K562 (cell line): Measurements from ENCODE around the gene DTNB. TPM values are rescaled to one million over a fixed set of nuclear protein-coding genes. Genes with fewer than 3 reads are reported as not detected.

Source experiments
- ATAC-seq: fragments of 200-7000 bp; cut with Tn5 transposase; 3 replicates; pipeline ENCODE4 v1.9.1; 2020; ENCODE audit warnings: moderate library complexity
- BruUV-seq: library from RNA; stranded (reverse); fragments of 400-500 nt; replicated peaks from 2 replicates; lab custom pipeline; 2021; lab: Mats Ljungman, UMichigan
- CTCF ChIA-PET: fragments of 300-600 bp; formaldehyde crosslinking; extraction: SDS; loops from one replicate; lab custom pipeline; 2021; ENCODE audit warnings: low intra/inter-chr PET ratio; lab: Yijun Ruan, JAX
- POLR2A ChIA-PET: fragments of 300-600, 350-650 bp; sonication (Branson Sonifier 250); formaldehyde crosslinking; extraction: SDS; loops from one replicate; lab custom pipeline; 2021; ENCODE audit warnings: antibody characterized with exemption, inconsistent platforms; lab: Yijun Ruan, JAX
- DNase-seq, 4 experiments: peaks; one replicate each; pipeline versions ENCODE4 v3.0.0 to v3.0.0-alpha.2; 2011 to 2018; ENCODE audit warnings: low spot score in 3 of 4, mixed read lengths in 3 of 4; ENCODE audit errors: extremely low read depth in 1 of 4
- FAIRE-seq: peaks from 2 replicates; lab custom pipeline; 2011; peaks lifted over from hg19 to GRCh38; lab: Jason Lieb, UNC
- H2AFZ ChIP-seq: 2 replicates; pipeline ENCODE4 v1.6.0; 2011; ENCODE audit warnings: low read depth, low read length, control low read depth, inconsistent platforms
- H3K27ac ChIP-seq: fragments of 200-600 bp; 3 replicates; pipeline ENCODE4 v1.8.0; 2011; ENCODE audit warnings: low read depth, mild to moderate bottlenecking, control low read depth, inconsistent platforms, low read length, moderate library complexity, mixed read lengths; ENCODE audit errors: extremely low read depth
- H3K27me3 ChIP-seq, 2 experiments: fragments of 300-600 bp in 1 of 2; 2 replicates in 1 of 2; 3 replicates in 1 of 2; pipeline versions ENCODE4 v1.6.0 to v1.8.0; 2011; ENCODE audit warnings: inconsistent platforms in 2 of 2, low read length in 2 of 2, mild to moderate bottlenecking in 1 of 2, mixed read lengths in 1 of 2, moderate library complexity in 1 of 2; ENCODE audit not compliant: control insufficient read depth in 2 of 2, insufficient read depth in 2 of 2
- H3K36me3 ChIP-seq: fragments of 300-600 bp; 3 replicates; pipeline ENCODE4 v1.8.0; 2011; ENCODE audit warnings: mild to moderate bottlenecking, low read length, inconsistent platforms; ENCODE audit not compliant: control insufficient read depth, insufficient read depth
- H3K4me1 ChIP-seq, 2 experiments: fragments of 200-600 bp in 1 of 2; replicated peaks in 1 of 2; 2 replicates in 1 of 2; 3 replicates in 1 of 2; pipeline versions ENCODE4 v1.5.1 to v1.8.0; 2011; ENCODE audit warnings: inconsistent platforms in 2 of 2, low read length in 2 of 2, mild to moderate bottlenecking in 1 of 2, mixed read lengths in 1 of 2, moderate library complexity in 1 of 2; ENCODE audit not compliant: control insufficient read depth in 2 of 2, insufficient read depth in 2 of 2
- H3K4me2 ChIP-seq: 2 replicates; pipeline ENCODE4 v1.6.1; 2011; ENCODE audit warnings: low read length, control low read depth, inconsistent platforms, mixed read lengths; ENCODE audit not compliant: insufficient read depth
- H3K4me3 ChIP-seq: fragments of 200-600 bp; sonication (generic), shearing (Covaris generic); 2 replicates; pipeline ENCODE4 v1.5.1; 2016; ENCODE audit warnings: control low read depth, inconsistent platforms
- H3K79me2 ChIP-seq: fragments of 200-600 bp; 3 replicates; pipeline ENCODE4 v1.8.0; 2011; ENCODE audit warnings: low read length, inconsistent platforms; ENCODE audit not compliant: control insufficient read depth, insufficient read depth
- H3K9ac ChIP-seq, 2 experiments: 2 replicates each; pipeline versions ENCODE4 v1.6.0 to v1.6.1; 2011; ENCODE audit warnings: low read depth in 2 of 2, low read length in 2 of 2, control low read depth in 1 of 2, inconsistent platforms in 1 of 2, mild to moderate bottlenecking in 1 of 2, mixed read lengths in 1 of 2; ENCODE audit not compliant: insufficient read depth in 1 of 2
- H3K9me1 ChIP-seq: one replicate; pipeline ENCODE4 v1.6.0; 2011; ENCODE audit warnings: inconsistent platforms, mild to moderate bottlenecking, low read length, moderate library complexity; ENCODE audit not compliant: control insufficient read depth, insufficient read depth
- H3K9me3 ChIP-seq: replicated peaks from 2 replicates; pipeline ENCODE4 v1.5.1; 2011; ENCODE audit warnings: low read depth, low read length, inconsistent platforms; ENCODE audit not compliant: control insufficient read depth, insufficient read depth
- H4K20me1 ChIP-seq: replicated peaks from 2 replicates; pipeline ENCODE4 v1.6.1; 2011; ENCODE audit warnings: low read length, inconsistent platforms, mixed read lengths; ENCODE audit not compliant: control insufficient read depth, insufficient read depth
- ARID2 ChIP-seq: fragments of 450-650 bp; IDR thresholded peaks from 2 replicates; pipeline ENCODE4 v1.6.1; 2017; ENCODE audit warnings: antibody characterized with exemption, mild to moderate bottlenecking
- CREM ChIP-seq: IDR thresholded peaks from 2 replicates; pipeline ENCODE4 v1.6.1; 2014; ENCODE audit warnings: antibody characterized with exemption, low read depth
- FOXK1 ChIP-seq: sonication (generic); formaldehyde crosslinking; IDR thresholded peaks from 2 replicates; pipeline ENCODE4 v1.8.0; 2022; ENCODE audit warnings: missing genetic modification reagents, mild to moderate bottlenecking, borderline replicate concordance
- ILF3 ChIP-seq: fragments of 450-650 bp; IDR thresholded peaks from 2 replicates; pipeline ENCODE4 v1.6.1; 2018; ENCODE audit warnings: antibody characterized with exemption, mild to moderate bottlenecking, moderate library complexity, borderline replicate concordance
- SMC3 ChIP-seq: conservative IDR thresholded peaks from 2 replicates; pipeline ENCODE4 v1.6.1; 2011; ENCODE audit warnings: low read depth, low read length, improper control_type of control experiment; ENCODE audit not compliant: insufficient read depth
- SREBF2 ChIP-seq: sonication (generic); formaldehyde crosslinking; IDR thresholded peaks from 2 replicates; pipeline ENCODE4 v1.4.0; 2020; ENCODE audit warnings: mild to moderate bottlenecking, missing genetic modification reagents
- TAF9B ChIP-seq: fragments of 450-650 bp; IDR thresholded peaks from 2 replicates; pipeline ENCODE4 v1.6.1; 2018; ENCODE audit warnings: mild to moderate bottlenecking; ENCODE audit not compliant: partially characterized antibody
- ZNF197 ChIP-seq: fragments of 200-800 bp; sonication (Bioruptor generic); IDR thresholded peaks from 2 replicates; pipeline ENCODE4 v1.6.1; 2016; ENCODE audit warnings: low read depth, missing genetic modification characterization, missing compliant biosample characterization
- ZSCAN32 ChIP-seq: fragments of 450-650 bp; formaldehyde crosslinking; IDR thresholded peaks from 2 replicates; pipeline ENCODE4 v1.4.0; 2020; ENCODE audit warnings: mild to moderate bottlenecking, moderate library complexity
- WGBS: fragments of 100-300 bp; shearing (Covaris generic); methylation state at CpG from one replicate; pipeline ENCODE4 v1.1.6; 2016; ENCODE audit warnings: low coverage, mixed read lengths; ENCODE audit not compliant: insufficient coverage; ENCODE audit errors: missing lambda C conversion rate; 5-methylcytosine and 5-hydroxymethylcytosine counted together
- in situ Hi-C: fragments of 300-500 bp; cut with MboI; formaldehyde crosslinking; loops from 4 replicates; pipeline ENCODE4 v1.15.0; 2018; ENCODE audit warnings: inconsistent platforms, mixed read lengths
- intact Hi-C: fragments of 100-400 bp; cut with micrococcal nuclease; formaldehyde crosslinking; loops from 2 replicates; pipeline ENCODE4 v1.14.2; 2022
- polyA plus RNA-seq, 8 experiments: library from polyadenylated mRNA; depleted of rRNA in 4 of 8; stranded (reverse) in 5 of 8; unstranded in 3 of 8; fragments of >200 nt; fragmentation: Nextera tagmentation in 2 of 8; fragmentation: Illumina TruSeq in 1 of 8; extraction: Ambion mirVana in 2 of 8; extraction: Trizol in 1 of 8; gene quantifications; 2 replicates each; pipeline versions ENCODE4 v1.2.1 to v1.2.3, GENCODE V29; 2011 to 2014; ENCODE audit warnings: inconsistent platforms in 1 of 8, missing spikeins in 1 of 8
- total RNA-seq, 7 experiments: library from RNA; depleted of rRNA in 6 of 7; stranded (reverse); fragments of >200 nt in 6 of 7; fragmentation: Illumina TruSeq in 2 of 7; extraction: Trizol in 2 of 7; gene quantifications; 2 replicates each; pipeline versions ENCODE4 v1.2.1 to v1.2.3, GENCODE V29; 2011 to 2021; ENCODE audit warnings: low replicate concordance in 1 of 7
- TF ChIP-seq, protein P1 (sequence below), 2 experiments: fragments of 450-650 bp in 1 of 2; sonication (generic) in 1 of 2; formaldehyde crosslinking in 1 of 2; IDR thresholded peaks in 1 of 2; conservative IDR thresholded peaks in 1 of 2; 2 replicates each; pipeline versions ENCODE4 v1.6.1 to v1.8.1; 2016 to 2023; ENCODE audit warnings: mild to moderate bottlenecking in 2 of 2, moderate library complexity in 2 of 2, inconsistent platforms in 1 of 2, missing genetic modification reagents in 1 of 2
- TF ChIP-seq, protein P2 (sequence below): fragments of 250-450 bp; sonication (Bioruptor Pico); IDR thresholded peaks from 2 replicates; pipeline ENCODE4 v1.5.0; 2021; ENCODE audit warnings: mild to moderate bottlenecking, moderate library complexity

DTNB gene
- total and polyA plus RNA-seq, 9 of the 15 experiments (the other 6 are each of a cell fraction or from before 2014, with no cell fraction given): 0.18 to 2.0 (median 0.77) TPM; not detected in 2

- DNase-seq (no peak), ATAC-seq (no peak), FAIRE-seq (no peak)
- intact Hi-C loops: no loop called here
- no peak overlapping the region for H3K4me3 ChIP-seq
- no peak overlapping the region for H3K4me2 ChIP-seq
- H3K79me2 ChIP-seq: no peaks in the 10 kb centered on the region
- H3K4me1 ChIP-seq: no peaks in the 10 kb centered on the region
- no peaks in the 10 kb centered on the region for H3K9me3 ChIP-seq
- no peak overlapping the region for H3K9ac ChIP-seq
- CTCF ChIA-PET: no interaction called here
- H3K27me3 ChIP-seq: peaks cover 4 to 5% of the 10 kb centered on the region in 2 experiments; a peak in 3 of 5 replicates
- H3K27ac ChIP-seq: no peak overlapping the region
- 7% methylated on average over 8 of the region's 8 CpGs for WGBS
- no peaks in the 10 kb centered on the region for H3K36me3 ChIP-seq
- no peaks in the 10 kb centered on the region; the same call in 1 of the 2 replicates for H4K20me1 ChIP-seq
- no TSS peak for BruUV-seq
- H2AFZ ChIP-seq: no peak overlapping the region
- POLR2A ChIA-PET: no interaction called here
- in situ Hi-C loops: no loop called here
- no peaks in the 10 kb centered on the region for H3K9me1 ChIP-seq
- TF ChIP-seq ILF3 (no peak), TAF9B (no peak), ZNF197 (CRISPR knock-in tag) (no peak), SREBF2 (CRISPR knock-in tag) (no peak), ZSCAN32 (CRISPR knock-in tag) (no peak), SMC3 (no peak), FOXK1 (CRISPR knock-in tag) (no peak), CREM (no peak), ARID2 (no peak)
- TF ChIP-seq, protein P1, sequence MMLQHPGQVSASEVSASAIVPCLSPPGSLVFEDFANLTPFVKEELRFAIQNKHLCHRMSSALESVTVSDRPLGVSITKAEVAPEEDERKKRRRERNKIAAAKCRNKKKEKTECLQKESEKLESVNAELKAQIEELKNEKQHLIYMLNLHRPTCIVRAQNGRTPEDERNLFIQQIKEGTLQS (IDR thresholded peaks at IDR 0.05): no peak
- TF ChIP-seq, protein P1 (CRISPR knock-in tag; conservative IDR thresholded peaks at IDR 0.05): no peak
- TF ChIP-seq, protein P2, sequence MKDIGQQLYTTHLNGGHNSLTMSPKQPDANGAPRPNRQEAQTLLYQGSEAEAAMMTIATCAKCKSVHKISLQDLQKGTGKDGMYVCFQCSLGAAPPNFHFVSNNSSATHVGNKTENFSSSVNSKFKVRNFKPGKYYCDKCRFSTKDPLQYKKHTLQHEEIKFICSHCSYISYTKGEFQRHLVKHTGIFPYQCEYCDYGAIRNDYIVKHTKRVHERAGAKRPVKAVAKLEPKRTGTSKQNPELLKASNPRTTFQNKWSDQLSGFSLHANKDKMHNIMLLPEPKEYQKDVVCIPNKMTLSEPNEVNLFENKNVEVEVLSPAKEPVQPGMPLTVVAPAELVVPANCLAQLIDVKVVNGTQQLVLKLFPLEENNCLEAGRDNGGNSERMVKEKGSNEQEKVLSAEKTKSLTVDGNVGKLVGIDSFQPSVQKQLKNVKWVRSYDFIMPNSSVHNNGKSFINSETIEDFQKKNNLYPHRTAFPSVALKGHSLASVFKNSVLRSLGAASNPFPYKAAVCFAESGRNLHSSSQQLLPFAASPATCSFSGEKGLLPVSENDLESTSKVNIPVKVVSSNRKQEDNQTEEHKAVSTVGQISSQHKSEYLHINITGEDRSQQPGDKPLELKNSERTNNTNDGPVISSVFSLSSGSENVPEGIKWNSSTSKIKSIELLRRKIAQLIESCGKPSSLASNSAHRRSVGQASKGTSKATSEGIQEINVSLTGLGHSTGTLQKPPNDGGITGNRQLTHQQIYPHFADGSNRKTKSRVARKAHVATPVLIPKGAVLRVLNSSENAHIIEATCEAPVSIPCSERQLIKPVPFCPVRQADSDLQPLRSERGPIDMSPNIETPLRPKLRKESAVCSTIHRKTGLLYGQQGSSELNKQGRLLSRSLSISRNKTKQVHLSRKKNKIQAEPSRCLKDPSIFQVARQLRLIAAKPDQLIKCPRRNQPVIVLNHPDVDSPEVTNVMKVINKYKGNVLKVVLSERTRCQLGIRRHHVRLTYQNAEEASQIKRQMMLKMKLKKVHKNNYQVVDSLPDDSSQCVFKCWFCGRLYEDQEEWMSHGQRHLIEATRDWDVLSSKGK: no peak
Observed at GRCh38 chr2:25445464-25445863, 227.9 kb downstream of the DTNB start.
